Mesenchymal stem cell (in vitro differentiated cells and primary cell): Measurements from ENCODE around the gene PPP4C.
"Not testable (repeated sequence)": the region's sequence is repeated elsewhere in the genome, so short reads cannot be mapped to it uniquely, and the experiment has no call there.

Experiments
- DNase-seq: peaks from one replicate; pipeline ENCODE4 v3.0.0-alpha.2; 2013
- H2AFZ ChIP-seq: one replicate; pipeline ENCODE4 v1.6.1; 2013; ENCODE audit warnings: low read depth, mild to moderate bottlenecking, control low read depth, inconsistent platforms, low read length, moderate library complexity
- H2AK5ac ChIP-seq: 2 replicates; pipeline ENCODE4 v1.6.1; 2013; ENCODE audit warnings: low read length, moderate library complexity, mild to moderate bottlenecking, inconsistent platforms; ENCODE audit not compliant: severe bottlenecking
- H2BK120ac ChIP-seq: one replicate; pipeline ENCODE4 v1.6.1; 2013; ENCODE audit warnings: low read depth, mild to moderate bottlenecking, inconsistent platforms, low read length, moderate library complexity
- H2BK12ac ChIP-seq, 2 experiments: one replicate each; pipeline ENCODE4 v1.6.1; 2013; ENCODE audit warnings: inconsistent platforms in 2 of 2, low read length in 2 of 2, mild to moderate bottlenecking in 2 of 2, moderate library complexity in 2 of 2, control low read depth in 1 of 2
- H2BK15ac ChIP-seq: one replicate; pipeline ENCODE4 v1.6.1; 2013; ENCODE audit warnings: mild to moderate bottlenecking, low read depth, inconsistent platforms; ENCODE audit not compliant: poor library complexity, severe bottlenecking
- H2BK5ac ChIP-seq: 2 replicates; pipeline ENCODE4 v1.6.1; 2013; ENCODE audit warnings: low read depth, mild to moderate bottlenecking, low read length, control low read depth, inconsistent platforms; ENCODE audit not compliant: poor library complexity, severe bottlenecking
- H3K14ac ChIP-seq, 2 experiments: one replicate each; pipeline ENCODE4 v1.6.1; 2013; ENCODE audit warnings: inconsistent platforms in 2 of 2, low read length in 2 of 2, control low read depth in 1 of 2, mild to moderate bottlenecking in 1 of 2, moderate library complexity in 1 of 2
- H3K18ac ChIP-seq, 2 experiments: one replicate each; pipeline ENCODE4 v1.6.1; 2013; ENCODE audit warnings: inconsistent platforms in 2 of 2, low read length in 2 of 2, control low read depth in 1 of 2, low read depth in 1 of 2, mild to moderate bottlenecking in 1 of 2
- H3K23ac ChIP-seq, 2 experiments: one replicate each; pipeline ENCODE4 v1.6.1; 2013; ENCODE audit warnings: inconsistent platforms in 2 of 2, low read length in 2 of 2, mild to moderate bottlenecking in 2 of 2, moderate library complexity in 2 of 2, control low read depth in 1 of 2
- H3K27ac ChIP-seq: 2 replicates; pipeline ENCODE4 v1.5.1; 2013; ENCODE audit warnings: mild to moderate bottlenecking, moderate library complexity, low read length, control low read depth, inconsistent platforms; ENCODE audit not compliant: poor library complexity, severe bottlenecking
- H3K27me3 ChIP-seq, 2 experiments: 2 replicates each; pipeline versions ENCODE4 v1.6.1 to v1.7.0; 2013; ENCODE audit warnings: low read length in 2 of 2, mild to moderate bottlenecking in 2 of 2, moderate library complexity in 2 of 2, control low read depth in 1 of 2, inconsistent platforms in 1 of 2; ENCODE audit not compliant: control insufficient read depth in 1 of 2, insufficient read depth in 1 of 2
- H3K36me3 ChIP-seq, 2 experiments: 2 replicates each; pipeline versions ENCODE4 v1.6.1 to v1.7.0; 2013; ENCODE audit warnings: low read length in 2 of 2, control low read depth in 1 of 2, inconsistent platforms in 1 of 2, low read depth in 1 of 2, mild to moderate bottlenecking in 1 of 2; ENCODE audit not compliant: insufficient read depth in 2 of 2, control insufficient read depth in 1 of 2
- H3K4ac ChIP-seq, 2 experiments: one replicate each; pipeline ENCODE4 v1.6.1; 2013; ENCODE audit warnings: inconsistent platforms in 2 of 2, low read length in 2 of 2, mild to moderate bottlenecking in 2 of 2, moderate library complexity in 2 of 2, control low read depth in 1 of 2, low read depth in 1 of 2
- H3K4me1 ChIP-seq: 2 replicates; pipeline ENCODE4 v1.6.1; 2013; ENCODE audit warnings: low read depth, low read length, control low read depth; ENCODE audit not compliant: control insufficient read depth, insufficient read depth
- H3K4me2 ChIP-seq: 2 replicates; pipeline ENCODE4 v1.6.1; 2013; ENCODE audit warnings: low read length, mild to moderate bottlenecking, inconsistent platforms; ENCODE audit not compliant: poor library complexity, severe bottlenecking
- H3K4me3 ChIP-seq, 2 experiments: 2 replicates each; pipeline versions ENCODE4 v1.5.1 to v1.7.0; 2013; ENCODE audit warnings: low read length in 2 of 2, mild to moderate bottlenecking in 2 of 2, control low read depth in 1 of 2, low read depth in 1 of 2; ENCODE audit not compliant: insufficient read depth in 1 of 2
- H3K79me1 ChIP-seq: replicated peaks from 2 replicates; pipeline ENCODE4 v1.6.1; 2013; ENCODE audit warnings: mild to moderate bottlenecking, control low read depth, low read length, inconsistent platforms; ENCODE audit not compliant: poor library complexity, severe bottlenecking
- H3K9ac ChIP-seq: 2 replicates; pipeline ENCODE4 v1.7.0; 2013; ENCODE audit warnings: mild to moderate bottlenecking, low read length, moderate library complexity
- H3K9me3 ChIP-seq: 2 replicates; pipeline ENCODE4 v1.7.0; 2013; ENCODE audit warnings: mild to moderate bottlenecking, low read length; ENCODE audit not compliant: control insufficient read depth
- H4K8ac ChIP-seq: one replicate; pipeline ENCODE4 v1.6.1; 2013; ENCODE audit warnings: inconsistent platforms, mild to moderate bottlenecking, low read length, moderate library complexity
- H4K91ac ChIP-seq: one replicate; pipeline ENCODE4 v1.6.1; 2013; ENCODE audit warnings: mild to moderate bottlenecking, low read length, inconsistent platforms
- WGBS: methylation state at CpG from one replicate; pipeline ENCODE4 v1.1.7; 2013; ENCODE audit warnings: mixed read lengths; 5-methylcytosine and 5-hydroxymethylcytosine counted together

PPP4C gene

GRCh38 chr16:30121741-30122571 is 46.2 kb downstream of the PPP4C start:
- Histone ChIP-seq H4K91ac (peak overlapping the region; percentile 83), H3K79me1 (peaks cover 8% of the 10 kb centered on the region), H3K9ac (peak overlapping the region; percentile 93), H3K4ac (peak overlapping the region; percentile 60 to 92), H3K27ac (no peak overlapping the region), H3K27me3 (no peaks in the 10 kb centered on the region), H3K23ac (no peak overlapping the region), H2BK120ac (peak overlapping the region; percentile 89), H3K14ac (peak overlapping the region in 1 of 2 experiments; percentile 98), H3K4me3 (peak overlapping the region; percentile 89), H3K4me2 (peak overlapping the region; percentile 85), H3K4me1 (peaks cover 12% of the 10 kb centered on the region), H4K8ac (peak overlapping the region; percentile 88), H2BK5ac (no peak overlapping the region), H2BK12ac (peak overlapping the region in 1 of 2 experiments; percentile 68), H3K18ac (peak overlapping the region; percentile 77 to 97), H2AK5ac (no peak overlapping the region), H3K9me3 (no peaks in the 10 kb centered on the region), H2AFZ (no peak overlapping the region), H2BK15ac (peak overlapping the region; percentile 34), H3K36me3 (peaks cover 34 to 47% of the 10 kb centered on the region in 2 experiments)
- DNase-seq, result peak; percentile 36
- 78% methylated on average over 29 of the region's 31 CpGs for WGBS

DNA sequence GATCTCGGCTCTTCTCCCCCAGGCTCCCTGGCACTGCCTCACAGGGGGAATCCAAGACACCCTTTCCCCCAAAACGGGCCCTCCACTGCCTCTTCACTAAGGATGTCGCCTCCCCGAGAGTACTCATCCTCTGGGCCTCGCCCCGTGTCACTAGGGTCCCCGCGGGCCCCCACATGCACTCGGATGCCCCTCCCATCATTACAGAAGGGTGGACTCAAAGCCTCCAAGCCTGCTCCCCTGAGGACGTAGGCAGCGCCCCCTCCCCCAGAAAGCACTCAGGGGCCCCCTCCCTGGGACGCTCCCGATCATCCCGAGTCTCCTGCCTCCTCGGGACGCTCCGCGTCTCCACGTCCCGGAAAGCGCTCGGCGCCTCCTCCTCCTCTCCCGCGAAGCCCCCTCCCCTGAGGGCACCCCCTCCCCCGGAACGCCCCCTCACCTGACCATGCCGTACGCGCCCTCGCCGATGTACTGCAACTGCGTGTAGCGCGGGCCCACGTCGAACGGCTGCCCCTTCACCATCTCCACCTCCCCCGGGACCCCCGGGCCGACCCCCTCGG is 46.9 kb downstream of the PPP4C start:
- 3% methylated on average over 28 of the region's 42 CpGs for WGBS
- H3K14ac ChIP-seq, result peak overlapping the region; percentile 98
- peak overlapping the region; percentile 26 for H2BK15ac ChIP-seq

GRCh38 chr16:30124985-30125379 is 49.2 kb downstream of the PPP4C start:
- Histone ChIP-seq H3K9ac (peak overlapping the region; percentile 34), H3K4me2 (no peak overlapping the region), H3K4me1 (peaks cover 12% of the 10 kb centered on the region), H2BK15ac (no peak overlapping the region), H3K27ac (no peak overlapping the region), H2BK5ac (no peak overlapping the region), H3K9me3 (no peaks in the 10 kb centered on the region), H2BK12ac (no peak overlapping the region), H3K4ac (no peak overlapping the region), H3K23ac (no peak overlapping the region), H2AFZ (no peak overlapping the region), H3K27me3 (no peaks in the 10 kb centered on the region), H4K8ac (no peak overlapping the region), H3K79me1 (peaks cover 8% of the 10 kb centered on the region), H3K4me3 (no peak overlapping the region), H3K14ac (no peak overlapping the region), H3K18ac (no peak overlapping the region), H3K36me3 (peaks cover 11 to 17% of the 10 kb centered on the region in 2 experiments), H2BK120ac (no peak overlapping the region), H4K91ac (no peak overlapping the region), H2AK5ac (no peak overlapping the region)
- WGBS, result 93% methylated on average over 4 of the region's 4 CpGs
- no peak for DNase-seq

More for the DNA sequence above, 46.9 kb downstream of the PPP4C start:
- peaks cover 12% of the 10 kb centered on the region for H3K4me1 ChIP-seq
- peak overlapping the region; percentile 89 for H3K4me3 ChIP-seq
- H3K27me3 ChIP-seq, result no peaks in the 10 kb centered on the region
- H2BK120ac ChIP-seq, result peak overlapping the region; percentile 89
- H3K18ac ChIP-seq, result peak overlapping the region; percentile 77 to 97
- no peak overlapping the region for H2BK5ac ChIP-seq
- H3K27ac ChIP-seq, result no peak overlapping the region
- peak overlapping the region; percentile 93 for H3K9ac ChIP-seq
- H3K79me1 ChIP-seq, result peaks cover 8% of the 10 kb centered on the region
- H2AFZ ChIP-seq, result peak overlapping the region; percentile 57
- peak overlapping the region; percentile 88 for H4K8ac ChIP-seq
- no peak overlapping the region for H2AK5ac ChIP-seq
- H3K4ac ChIP-seq, result peak overlapping the region; percentile 60 to 92
- H2BK12ac ChIP-seq, result peak overlapping the region in 1 of 2 experiments; percentile 72
- H4K91ac ChIP-seq, result peak overlapping the region; percentile 83
- H3K9me3 ChIP-seq, result no peaks in the 10 kb centered on the region
- H3K36me3 ChIP-seq, result peaks cover 26 to 40% of the 10 kb centered on the region in 2 experiments
- DNase-seq, result peak; percentile 18
- H3K23ac ChIP-seq, result peak overlapping the region in 1 of 2 experiments; percentile 17
- peak overlapping the region; percentile 85 for H3K4me2 ChIP-seq

GRCh38 chr16:30125690-30126089 is 49.9 kb downstream of the PPP4C start:
- H3K27ac ChIP-seq, H4K91ac ChIP-seq, H3K4me2 ChIP-seq, H3K14ac ChIP-seq, H3K4ac ChIP-seq, H2BK5ac ChIP-seq, H3K23ac ChIP-seq, H3K9ac ChIP-seq, H3K18ac ChIP-seq, H2BK120ac ChIP-seq, DNase-seq, H4K8ac ChIP-seq, H3K9me3 ChIP-seq, H2AFZ ChIP-seq, H2BK12ac ChIP-seq, H3K79me1 ChIP-seq, H3K4me3 ChIP-seq, H2BK15ac ChIP-seq, H2AK5ac ChIP-seq, H3K36me3 ChIP-seq, H3K27me3 ChIP-seq: not testable (repeated sequence)
- peaks cover 12% of the 10 kb centered on the region for H3K4me1 ChIP-seq
- 94% methylated on average over 9 of the region's 9 CpGs for WGBS
